CD4-positive, alpha-beta memory T cell (primary cell): Measurements from ENCODE around the gene PTGS2. TPM values are rescaled to one million over a fixed set of nuclear protein-coding genes. Genes with fewer than 3 reads are reported as not detected.
A peak's percentile ranks its signal among the peaks of the same experiment; 100 is the strongest.
"Not testable (repeated sequence)": the region's sequence is repeated elsewhere in the genome, so short reads cannot be mapped to it uniquely, and the experiment has no call there.

Experiments used
- CTCF ChIA-PET: fragments of 350-600 bp; sonication (Branson Sonifier 250); formaldehyde crosslinking; loops from one replicate; lab custom pipeline; 2021; ENCODE audit warnings: inconsistent platforms; ENCODE audit not compliant: partially characterized antibody; lab: Charles Lee
- POLR2A ChIA-PET: fragments of 350-600 bp; sonication (Branson Sonifier 250); formaldehyde crosslinking; loops from one replicate; lab custom pipeline; 2021; ENCODE audit not compliant: partially characterized antibody; lab: Charles Lee
- DNase-seq, 5 donors: peaks; one replicate each; pipeline versions ENCODE4 v3.0.0 to v3.0.0-alpha.2; 2020 to 2022; ENCODE audit warnings: mixed read lengths in 1 of 5
- H3K27ac ChIP-seq: one replicate; pipeline ENCODE4 v1.7.0; 2013; ENCODE audit warnings: low read depth, low read length
- H3K27me3 ChIP-seq: 2 replicates; pipeline ENCODE4 v1.7.0; 2013; ENCODE audit warnings: mild to moderate bottlenecking, low read length, moderate library complexity; ENCODE audit not compliant: insufficient read depth
- H3K36me3 ChIP-seq: 2 replicates; pipeline ENCODE4 v1.7.0; 2013; ENCODE audit warnings: mild to moderate bottlenecking, low read length, moderate library complexity; ENCODE audit not compliant: insufficient read depth
- H3K4me1 ChIP-seq: 2 replicates; pipeline ENCODE4 v1.7.0; 2013; ENCODE audit warnings: mild to moderate bottlenecking, low read length, moderate library complexity; ENCODE audit not compliant: insufficient read depth
- H3K4me3 ChIP-seq, 2 donors: one replicate each; pipeline ENCODE4 v1.7.0; 2013; ENCODE audit warnings: low read length in 2 of 2, mild to moderate bottlenecking in 1 of 2
- H3K9me3 ChIP-seq, 2 donors: one replicate each; pipeline ENCODE4 v1.7.0; 2013; ENCODE audit warnings: low read length in 2 of 2, control low read depth in 1 of 2; ENCODE audit not compliant: control insufficient read depth in 1 of 2
- H3K27ac Mint-ChIP-seq, 7 donors: one replicate each; pipeline ENCODE4 v1.8.0; 2020 to 2021; ENCODE audit warnings: mixed read lengths in 7 of 7, mild to moderate bottlenecking in 6 of 7, inconsistent platforms in 3 of 7, moderate library complexity in 3 of 7
- H3K27me3 Mint-ChIP-seq, 2 donors: one replicate each; pipeline ENCODE4 v1.8.0; 2020 to 2021; ENCODE audit warnings: mixed read lengths in 2 of 2
- H3K36me3 Mint-ChIP-seq, 2 donors: one replicate each; pipeline ENCODE4 v1.8.0; 2020 to 2021; ENCODE audit warnings: mixed read lengths in 2 of 2, inconsistent platforms in 1 of 2, mild to moderate bottlenecking in 1 of 2
- H3K4me1 Mint-ChIP-seq, 4 donors: one replicate each; pipeline ENCODE4 v1.8.0; 2020 to 2021; ENCODE audit warnings: mixed read lengths in 4 of 4, mild to moderate bottlenecking in 1 of 4
- H3K4me3 Mint-ChIP-seq, 8 donors: one replicate each; pipeline ENCODE4 v1.8.0; 2020 to 2021; ENCODE audit warnings: mixed read lengths in 8 of 8, mild to moderate bottlenecking in 7 of 8, moderate library complexity in 6 of 8, inconsistent platforms in 3 of 8
- H3K9me3 Mint-ChIP-seq, 8 donors: one replicate each; pipeline ENCODE4 v1.8.0; 2020 to 2021; ENCODE audit warnings: mixed read lengths in 8 of 8, mild to moderate bottlenecking in 5 of 8, inconsistent platforms in 3 of 8, moderate library complexity in 1 of 8
- intact Hi-C: fragments of 100-400 bp; cut with micrococcal nuclease; formaldehyde crosslinking; loops from one replicate; pipeline ENCODE4 v1.15.1; 2023
- polyA plus RNA-seq, 2 donors: library from polyadenylated mRNA; unstranded; fragments of 300-500 nt; fragmentation: Illumina TruSeq; gene quantifications; one replicate each; pipeline ENCODE4 v1.2.3, GENCODE V29; 2021
- total RNA-seq, 2 experiments: library from RNA; stranded (reverse); gene quantifications; one replicate each; pipeline ENCODE4 v1.2.3, GENCODE V29; 2021

The PTGS2 gene
- total and polyA plus RNA-seq, 4 experiments from 2014 or later, result not detected

- DNase-seq, result no peak
- Mint-ChIP-seq H3K9me3 (peaks cover 0 to 8% (median under 1%) of the 10 kb centered on the region in 8 donors), H3K27me3 (peaks cover 0 to 5% of the 10 kb centered on the region in 2 donors), H3K36me3 (no peaks in the 10 kb centered on the region), H3K4me3 (no peak overlapping the region), H3K4me1 (no peaks in the 10 kb centered on the region), H3K27ac (peak overlapping the region in 1 of 7 donors; percentile 23)
- H3K4me1 ChIP-seq, result no peaks in the 10 kb centered on the region
- no peak overlapping the region for H3K27ac ChIP-seq
- intact Hi-C loops, result no loop called here
- no peaks in the 10 kb centered on the region for H3K36me3 ChIP-seq
- POLR2A ChIA-PET, result no interaction called here
- CTCF ChIA-PET, result no interaction called here
- H3K9me3 ChIP-seq, result no peaks in the 10 kb centered on the region
- no peaks in the 10 kb centered on the region for H3K27me3 ChIP-seq
- no peak overlapping the region for H3K4me3 ChIP-seq
Observed at GRCh38 chr1:186655876-186656275, 24.3 kb downstream of the PTGS2 start.

GRCh38 chr1:186654741-186655140 lies 25.5 kb downstream of the PTGS2 start:
- CTCF ChIA-PET, result no interaction called here
- H3K4me1 ChIP-seq, result no peaks in the 10 kb centered on the region
- no peak for DNase-seq

GRCh38 chr1:186653312-186653711 lies 26.9 kb downstream of the PTGS2 start:
- Histone ChIP-seq H3K36me3 (no peaks in the 10 kb centered on the region), H3K27me3 (no peaks in the 10 kb centered on the region), H3K4me1 (no peaks in the 10 kb centered on the region), H3K27ac (no peak overlapping the region), H3K4me3 (no peak overlapping the region), H3K9me3 (no peaks in the 10 kb centered on the region)
- H3K4me1 Mint-ChIP-seq, result no peaks in the 10 kb centered on the region
- no peak overlapping the region for H3K27ac Mint-ChIP-seq
- H3K4me3 Mint-ChIP-seq, result no peak overlapping the region
- ChIA-PET CTCF (no interaction called here), POLR2A (no interaction called here)
- H3K27me3 Mint-ChIP-seq, result peaks cover 0 to 5% of the 10 kb centered on the region in 2 donors
- peaks cover 0 to 8% (median under 1%) of the 10 kb centered on the region in 8 donors for H3K9me3 Mint-ChIP-seq
- intact Hi-C loops, result no loop called here
- DNase-seq, result no peak
- H3K36me3 Mint-ChIP-seq, result no peaks in the 10 kb centered on the region

More at GRCh38 chr1:186654741-186655140, 25.5 kb downstream of the PTGS2 start:
- POLR2A ChIA-PET, result no interaction called here
- intact Hi-C loops, result no loop called here
- Histone ChIP-seq H3K9me3 (no peaks in the 10 kb centered on the region), H3K36me3 (no peaks in the 10 kb centered on the region), H3K4me3 (no peak overlapping the region), H3K27me3 (no peaks in the 10 kb centered on the region), H3K27ac (no peak overlapping the region)
- Mint-ChIP-seq H3K27ac (no peak overlapping the region), H3K9me3 (peaks cover 0 to 8% (median under 1%) of the 10 kb centered on the region in 8 donors), H3K27me3 (peaks cover 0 to 5% of the 10 kb centered on the region in 2 donors), H3K4me3 (no peak overlapping the region), H3K4me1 (no peaks in the 10 kb centered on the region), H3K36me3 (no peaks in the 10 kb centered on the region)

- peaks cover 0 to 3% of the 10 kb centered on the region in 2 donors for H3K27me3 Mint-ChIP-seq
- no peak overlapping the region for H3K4me3 Mint-ChIP-seq
- no peaks in the 10 kb centered on the region for H3K4me1 Mint-ChIP-seq
- H3K27ac Mint-ChIP-seq, result no peak overlapping the region
- Histone ChIP-seq H3K27ac (no peak overlapping the region), H3K27me3 (no peaks in the 10 kb centered on the region), H3K4me1 (no peaks in the 10 kb centered on the region), H3K36me3 (no peaks in the 10 kb centered on the region), H3K4me3 (no peak overlapping the region), H3K9me3 (no peaks in the 10 kb centered on the region)
- intact Hi-C loops, result no loop called here
- CTCF ChIA-PET, result no interaction called here
- no peaks in the 10 kb centered on the region for H3K36me3 Mint-ChIP-seq
- DNase-seq, result no peak
- peaks cover 0 to 4% (median 0%) of the 10 kb centered on the region in 8 donors for H3K9me3 Mint-ChIP-seq
- POLR2A ChIA-PET, result no interaction called here
Observed at GRCh38 chr1:186648613-186649012, 31.6 kb downstream of the PTGS2 start.

- H3K9me3 ChIP-seq, H3K9me3 Mint-ChIP-seq, CTCF ChIA-PET, H3K4me3 Mint-ChIP-seq, POLR2A ChIA-PET, H3K4me1 Mint-ChIP-seq, H3K27ac Mint-ChIP-seq, H3K4me1 ChIP-seq, H3K27ac ChIP-seq, H3K4me3 ChIP-seq, H3K36me3 Mint-ChIP-seq, DNase-seq, H3K27me3 Mint-ChIP-seq, intact Hi-C loops, H3K27me3 ChIP-seq, H3K36me3 ChIP-seq: not testable (repeated sequence)
Observed at GRCh38 chr1:186647985-186648384, 32.2 kb downstream of the PTGS2 start.

- no peaks in the 10 kb centered on the region for H3K27me3 Mint-ChIP-seq
- H3K36me3 Mint-ChIP-seq, result no peaks in the 10 kb centered on the region
- no peaks in the 10 kb centered on the region for H3K4me1 Mint-ChIP-seq
- CTCF ChIA-PET, result no interaction called here
- Histone ChIP-seq H3K9me3 (no peaks in the 10 kb centered on the region), H3K27me3 (no peaks in the 10 kb centered on the region), H3K36me3 (no peaks in the 10 kb centered on the region), H3K4me1 (no peaks in the 10 kb centered on the region), H3K4me3 (no peak overlapping the region), H3K27ac (no peak overlapping the region)
- no peaks in the 10 kb centered on the region for H3K9me3 Mint-ChIP-seq
- H3K4me3 Mint-ChIP-seq, result no peak overlapping the region
- intact Hi-C loops, result no loop called here
- POLR2A ChIA-PET, result no interaction called here
- H3K27ac Mint-ChIP-seq, result no peak overlapping the region
- DNase-seq, result no peak
Observed at GRCh38 chr1:186643614-186644013, 36.6 kb downstream of the PTGS2 start.

GRCh38 chr1:186637567-186637966 lies 42.7 kb downstream of the PTGS2 start:
- H3K27me3 Mint-ChIP-seq, H3K27ac Mint-ChIP-seq, H3K4me1 Mint-ChIP-seq, H3K36me3 Mint-ChIP-seq, H3K9me3 ChIP-seq, H3K4me1 ChIP-seq, H3K27me3 ChIP-seq, intact Hi-C loops, H3K27ac ChIP-seq, DNase-seq, H3K4me3 ChIP-seq, H3K9me3 Mint-ChIP-seq, POLR2A ChIA-PET, H3K4me3 Mint-ChIP-seq, CTCF ChIA-PET, H3K36me3 ChIP-seq: not testable (repeated sequence)

GRCh38 chr1:186636786-186637185 lies 43.4 kb downstream of the PTGS2 start:
- Histone ChIP-seq H3K4me3 (no peak overlapping the region), H3K4me1 (no peaks in the 10 kb centered on the region), H3K9me3 (no peaks in the 10 kb centered on the region), H3K27ac (no peak overlapping the region), H3K36me3 (no peaks in the 10 kb centered on the region), H3K27me3 (no peaks in the 10 kb centered on the region)
- H3K36me3 Mint-ChIP-seq, result no peaks in the 10 kb centered on the region
- intact Hi-C loops, result no loop called here
- no peaks in the 10 kb centered on the region for H3K4me1 Mint-ChIP-seq
- DNase-seq, result no peak
- ChIA-PET POLR2A (no interaction called here), CTCF (no interaction called here)
- peaks cover 0 to 5% (median 0%) of the 10 kb centered on the region in 8 donors for H3K9me3 Mint-ChIP-seq
- no peak overlapping the region for H3K27ac Mint-ChIP-seq
- peaks cover 1 to 7% of the 10 kb centered on the region in 2 donors for H3K27me3 Mint-ChIP-seq
- no peak overlapping the region for H3K4me3 Mint-ChIP-seq
